Measurements from ENCODE around the gene KLHL42. TPM values are rescaled to one million over a fixed set of nuclear protein-coding genes. Genes with fewer than 3 reads are reported as not detected.

The KLHL42 gene
- total RNA-seq, 6 donors from 2014 or later = 18.5 to 46.1 (median 22.6) TPM

DNA sequence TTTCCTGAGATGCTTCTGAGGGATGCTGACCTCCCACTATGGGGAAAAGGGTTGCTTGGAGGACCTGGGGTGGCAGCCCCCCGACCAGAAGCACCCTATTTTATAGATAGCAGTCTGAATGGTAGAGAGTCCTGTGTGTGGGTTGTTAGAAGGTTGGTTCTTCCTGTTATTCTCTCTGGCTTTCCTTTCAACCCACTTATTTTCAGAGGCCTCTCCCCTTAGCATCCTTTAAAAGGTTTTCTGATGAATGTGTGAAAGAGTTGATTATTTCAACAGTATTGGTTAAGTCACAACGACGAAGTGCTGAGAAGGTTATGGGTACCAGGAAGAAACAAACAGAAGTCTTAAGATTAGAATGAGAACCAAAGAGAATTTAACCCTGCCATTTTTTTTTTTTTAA lies 20.8 kb downstream of the KLHL42 start:
- Histone ChIP-seq H3K27me3 (no peaks in the 10 kb centered on the region), H3K27ac (no peak overlapping the region), H3K9me3 (no peaks in the 10 kb centered on the region), H3K36me3 (peaks cover 0 to 38% (median 20%) of the 10 kb centered on the region in 4 donors), H3K4me1 (no peaks in the 10 kb centered on the region), H3K4me3 (no peak overlapping the region)
- no peak for ATAC-seq (ENCODE audit: low FRiP score in 2 of 2)
- DNase-seq = no peak
- 84 to 88% methylated on average over 3 of the region's 3 CpGs for WGBS, 2 donors
- TF ChIP-seq POLR2A (IDR thresholded peaks at IDR 0.05) (no peak), POLR2AphosphoS5 (IDR thresholded peaks at IDR 0.05) (no peak), EP300 (IDR thresholded peaks at IDR 0.05) (no peak)
- TF ChIP-seq, protein P1, sequence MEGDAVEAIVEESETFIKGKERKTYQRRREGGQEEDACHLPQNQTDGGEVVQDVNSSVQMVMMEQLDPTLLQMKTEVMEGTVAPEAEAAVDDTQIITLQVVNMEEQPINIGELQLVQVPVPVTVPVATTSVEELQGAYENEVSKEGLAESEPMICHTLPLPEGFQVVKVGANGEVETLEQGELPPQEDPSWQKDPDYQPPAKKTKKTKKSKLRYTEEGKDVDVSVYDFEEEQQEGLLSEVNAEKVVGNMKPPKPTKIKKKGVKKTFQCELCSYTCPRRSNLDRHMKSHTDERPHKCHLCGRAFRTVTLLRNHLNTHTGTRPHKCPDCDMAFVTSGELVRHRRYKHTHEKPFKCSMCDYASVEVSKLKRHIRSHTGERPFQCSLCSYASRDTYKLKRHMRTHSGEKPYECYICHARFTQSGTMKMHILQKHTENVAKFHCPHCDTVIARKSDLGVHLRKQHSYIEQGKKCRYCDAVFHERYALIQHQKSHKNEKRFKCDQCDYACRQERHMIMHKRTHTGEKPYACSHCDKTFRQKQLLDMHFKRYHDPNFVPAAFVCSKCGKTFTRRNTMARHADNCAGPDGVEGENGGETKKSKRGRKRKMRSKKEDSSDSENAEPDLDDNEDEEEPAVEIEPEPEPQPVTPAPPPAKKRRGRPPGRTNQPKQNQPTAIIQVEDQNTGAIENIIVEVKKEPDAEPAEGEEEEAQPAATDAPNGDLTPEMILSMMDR (IDR thresholded peaks at IDR 0.05) = no peak

DNA sequence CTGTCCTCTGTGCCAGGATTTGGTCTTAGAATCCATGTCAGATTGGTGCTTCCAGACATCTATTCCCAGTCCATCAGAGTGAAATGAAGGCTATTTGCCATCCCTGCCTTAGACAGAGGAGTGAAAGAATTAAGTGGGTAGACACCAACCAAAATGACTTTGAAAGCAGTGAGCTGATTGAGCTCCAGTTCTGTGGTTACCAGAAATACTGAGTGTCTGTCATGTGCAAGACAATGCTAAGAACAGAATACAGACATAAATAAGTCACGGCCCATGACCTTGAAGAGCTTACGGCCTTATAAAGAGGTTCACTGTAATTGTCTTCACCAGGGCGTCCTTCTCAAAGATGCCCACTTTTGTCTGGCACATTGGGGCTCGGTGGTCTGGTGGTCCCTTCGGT lies 21.6 kb downstream of the KLHL42 start:
- 93 to 95% methylated on average over 5 of the region's 5 CpGs for WGBS, 2 donors
- Histone ChIP-seq H3K27ac (no peak overlapping the region), H3K4me3 (no peak overlapping the region), H3K27me3 (no peaks in the 10 kb centered on the region), H3K4me1 (no peaks in the 10 kb centered on the region), H3K36me3 (peaks cover 0 to 31% (median 20%) of the 10 kb centered on the region in 4 donors), H3K9me3 (no peaks in the 10 kb centered on the region)
- ATAC-seq (ENCODE audit: low FRiP score in 2 of 2) = no peak
- TF ChIP-seq, protein P1 (IDR thresholded peaks at IDR 0.05) = no peak
- no peak for TF ChIP-seq POLR2AphosphoS5 (IDR thresholded peaks at IDR 0.05)
- no peak for TF ChIP-seq POLR2A (IDR thresholded peaks at IDR 0.05)
- TF ChIP-seq EP300 (IDR thresholded peaks at IDR 0.05) = no peak
- DNase-seq = no peak

DNA sequence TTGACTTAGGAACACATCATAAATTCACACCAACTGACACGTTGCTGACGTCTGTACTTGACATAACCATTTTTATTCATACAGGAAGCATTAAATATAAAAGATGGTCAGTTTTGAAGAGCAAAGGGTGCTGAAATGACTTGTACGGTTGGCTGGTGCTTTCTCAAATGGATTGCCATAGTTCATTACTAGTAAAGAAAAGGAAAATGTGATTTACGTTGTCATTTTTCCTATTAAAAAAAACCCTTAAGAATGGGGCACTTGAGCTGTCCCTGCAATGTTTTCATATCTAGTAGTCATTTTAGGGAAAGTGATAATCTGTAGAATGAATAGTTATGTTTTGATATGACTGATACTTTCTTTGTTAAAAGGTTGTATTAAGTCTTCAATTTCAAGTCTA lies 22.5 kb downstream of the KLHL42 start:
- Histone ChIP-seq H3K27me3 (no peaks in the 10 kb centered on the region), H3K4me1 (no peaks in the 10 kb centered on the region), H3K36me3 (peaks cover 0 to 22% (median 12%) of the 10 kb centered on the region in 4 donors), H3K4me3 (no peak overlapping the region), H3K27ac (no peak overlapping the region), H3K9me3 (no peaks in the 10 kb centered on the region)
- ATAC-seq (ENCODE audit: low FRiP score in 2 of 2) = no peak
- DNase-seq = no peak
- TF ChIP-seq, protein P1 (IDR thresholded peaks at IDR 0.05) = no peak
- no peak for TF ChIP-seq POLR2AphosphoS5 (IDR thresholded peaks at IDR 0.05)
- no peak for TF ChIP-seq POLR2A (IDR thresholded peaks at IDR 0.05)
- no peak for TF ChIP-seq EP300 (IDR thresholded peaks at IDR 0.05)
- 63 to 70% methylated on average over 4 of the region's 4 CpGs for WGBS, 2 donors

- peaks cover 0 to 18% (median 8%) of the 10 kb centered on the region in 4 donors for H3K36me3 ChIP-seq
- H3K27me3 ChIP-seq = no peaks in the 10 kb centered on the region
- WGBS, 2 donors = 89 to 91% methylated on average over 2 of the region's 2 CpGs
- ATAC-seq (ENCODE audit: low FRiP score in 2 of 2) = no peak
- no peak overlapping the region for H3K27ac ChIP-seq
- no peak for DNase-seq
- no peak overlapping the region for H3K4me3 ChIP-seq
- TF ChIP-seq, protein P1 (IDR thresholded peaks at IDR 0.05) = no peak
- TF ChIP-seq EP300 (IDR thresholded peaks at IDR 0.05) (no peak), POLR2A (IDR thresholded peaks at IDR 0.05) (no peak), POLR2AphosphoS5 (IDR thresholded peaks at IDR 0.05) (no peak)
- no peaks in the 10 kb centered on the region for H3K9me3 ChIP-seq
- no peaks in the 10 kb centered on the region for H3K4me1 ChIP-seq
These were observed 22.9 kb downstream of the KLHL42 start for GRCh38 chr12:27802936-27803335.

- Histone ChIP-seq H3K36me3 (no peaks in the 10 kb centered on the region), H3K9me3 (no peaks in the 10 kb centered on the region), H3K27me3 (no peaks in the 10 kb centered on the region), H3K4me3 (no peak overlapping the region), H3K4me1 (no peaks in the 10 kb centered on the region), H3K27ac (no peak overlapping the region)
- TF ChIP-seq POLR2A (IDR thresholded peaks at IDR 0.05) (no peak), POLR2AphosphoS5 (IDR thresholded peaks at IDR 0.05) (no peak), EP300 (IDR thresholded peaks at IDR 0.05) (no peak)
- TF ChIP-seq, protein P1 (IDR thresholded peaks at IDR 0.05) = no peak
- WGBS, 2 donors = 0 to 45% methylated on average over 1 of the region's 1 CpG
- ATAC-seq (ENCODE audit: low FRiP score in 2 of 2) (no peak), DNase-seq (no peak)
These were observed 25.2 kb downstream of the KLHL42 start for GRCh38 chr12:27805238-27805637.

All from upper lobe of left lung (tissue), 6 donors.